IPS-20b (cell line): Measurements from ENCODE around the gene KLHL29.
"Not testable (repeated sequence)": the region's sequence is repeated elsewhere in the genome, so short reads cannot be mapped to it uniquely, and the experiment has no call there.

Experiments
- H3K27ac ChIP-seq: one replicate; pipeline ENCODE4 v1.5.1; 2013; ENCODE audit warnings: low read length
- H3K27me3 ChIP-seq: 2 replicates; pipeline ENCODE4 v1.6.1; 2013; ENCODE audit warnings: mild to moderate bottlenecking, low read length, inconsistent platforms; ENCODE audit not compliant: insufficient read depth
- H3K36me3 ChIP-seq: 2 replicates; pipeline ENCODE4 v1.6.1; 2013; ENCODE audit warnings: low read depth, mild to moderate bottlenecking, inconsistent platforms, low read length, moderate library complexity; ENCODE audit not compliant: insufficient read depth
- H3K4me1 ChIP-seq: 2 replicates; pipeline ENCODE4 v1.6.1; 2013; ENCODE audit warnings: mild to moderate bottlenecking, control low read depth, inconsistent platforms, low read length, moderate library complexity; ENCODE audit not compliant: insufficient read depth
- H3K4me3 ChIP-seq: 2 replicates; pipeline ENCODE4 v1.5.1; 2013; ENCODE audit warnings: mild to moderate bottlenecking, low read length, inconsistent platforms
- H3K9ac ChIP-seq: 2 replicates; pipeline ENCODE4 v1.6.1; 2013; ENCODE audit warnings: low read depth, mild to moderate bottlenecking, inconsistent platforms, low read length, moderate library complexity
- H3K9me3 ChIP-seq: 2 replicates; pipeline ENCODE4 v1.6.1; 2013; ENCODE audit warnings: mild to moderate bottlenecking, low read depth, low read length, inconsistent platforms; ENCODE audit not compliant: insufficient read depth

KLHL29 gene

GRCh38 chr2:23718931-23719700 is 334.1 kb downstream of the KLHL29 start:
- H3K27me3 ChIP-seq: no peaks in the 10 kb centered on the region
- H3K27ac ChIP-seq: no peak overlapping the region
- H3K36me3 ChIP-seq: no peaks in the 10 kb centered on the region
- no peak overlapping the region for H3K4me3 ChIP-seq
- H3K9me3 ChIP-seq: no peaks in the 10 kb centered on the region; the same call in 1 of the 2 replicates
- no peak overlapping the region for H3K9ac ChIP-seq
- no peaks in the 10 kb centered on the region for H3K4me1 ChIP-seq

GRCh38 chr2:23719716-23720115 is 334.7 kb downstream of the KLHL29 start:
- Histone ChIP-seq H3K9me3 (no peaks in the 10 kb centered on the region; the same call in 1 of the 2 replicates), H3K9ac (no peak overlapping the region), H3K4me3 (no peak overlapping the region), H3K4me1 (no peaks in the 10 kb centered on the region), H3K27me3 (no peaks in the 10 kb centered on the region), H3K36me3 (no peaks in the 10 kb centered on the region), H3K27ac (no peak overlapping the region)

- Histone ChIP-seq H3K4me1 (no peaks in the 10 kb centered on the region), H3K9ac (no peak overlapping the region), H3K4me3 (no peak overlapping the region), H3K9me3 (no peaks in the 10 kb centered on the region; the same call in 1 of the 2 replicates), H3K27ac (no peak overlapping the region), H3K36me3 (no peaks in the 10 kb centered on the region), H3K27me3 (no peaks in the 10 kb centered on the region)
These were observed 335.9 kb downstream of the KLHL29 start for GRCh38 chr2:23720705-23721453.

- no peaks in the 10 kb centered on the region for H3K36me3 ChIP-seq
- no peak overlapping the region for H3K27ac ChIP-seq
- H3K9me3 ChIP-seq: no peaks in the 10 kb centered on the region; the same call in 1 of the 2 replicates
- no peak overlapping the region for H3K9ac ChIP-seq
- no peaks in the 10 kb centered on the region for H3K4me1 ChIP-seq
- no peaks in the 10 kb centered on the region for H3K27me3 ChIP-seq
- no peak overlapping the region for H3K4me3 ChIP-seq
These were observed 336.5 kb downstream of the KLHL29 start for GRCh38 chr2:23721454-23721826.

- Histone ChIP-seq H3K9ac (no peak overlapping the region), H3K9me3 (no peaks in the 10 kb centered on the region; the same call in 1 of the 2 replicates), H3K4me1 (no peaks in the 10 kb centered on the region), H3K36me3 (no peaks in the 10 kb centered on the region), H3K27me3 (no peaks in the 10 kb centered on the region), H3K27ac (no peak overlapping the region), H3K4me3 (no peak overlapping the region)
These were observed 337.3 kb downstream of the KLHL29 start for GRCh38 chr2:23722255-23722654.

GRCh38 chr2:23723029-23723428 is 338.1 kb downstream of the KLHL29 start:
- not testable (repeated sequence) for H3K36me3 ChIP-seq, H3K9ac ChIP-seq, H3K4me3 ChIP-seq, H3K4me1 ChIP-seq, H3K9me3 ChIP-seq, H3K27ac ChIP-seq, H3K27me3 ChIP-seq

GRCh38 chr2:23734416-23734815 is 349.4 kb downstream of the KLHL29 start:
- Histone ChIP-seq H3K27ac (no peak overlapping the region), H3K4me3 (no peak overlapping the region), H3K4me1 (no peaks in the 10 kb centered on the region), H3K9me3 (no peaks in the 10 kb centered on the region; the same call in 1 of the 2 replicates), H3K36me3 (no peaks in the 10 kb centered on the region), H3K9ac (no peak overlapping the region), H3K27me3 (no peaks in the 10 kb centered on the region)

- not testable (repeated sequence) for H3K36me3 ChIP-seq, H3K9me3 ChIP-seq, H3K4me1 ChIP-seq, H3K4me3 ChIP-seq, H3K27ac ChIP-seq, H3K9ac ChIP-seq, H3K27me3 ChIP-seq
These were observed 351.8 kb downstream of the KLHL29 start for GRCh38 chr2:23736783-23737182.

GRCh38 chr2:23745068-23745725 is 360.2 kb downstream of the KLHL29 start:
- no peaks in the 10 kb centered on the region for H3K27me3 ChIP-seq
- no peak overlapping the region for H3K27ac ChIP-seq
- H3K9me3 ChIP-seq: no peaks in the 10 kb centered on the region
- H3K4me3 ChIP-seq: no peak overlapping the region
- no peak overlapping the region for H3K9ac ChIP-seq
- H3K4me1 ChIP-seq: peaks cover 3% of the 10 kb centered on the region; the same call in 1 of the 2 replicates
- H3K36me3 ChIP-seq: no peaks in the 10 kb centered on the region

GRCh38 chr2:23745726-23746105 is 360.7 kb downstream of the KLHL29 start:
- Histone ChIP-seq H3K9me3 (no peaks in the 10 kb centered on the region), H3K4me3 (no peak overlapping the region), H3K27ac (no peak overlapping the region), H3K4me1 (peaks cover 3% of the 10 kb centered on the region), H3K27me3 (no peaks in the 10 kb centered on the region), H3K36me3 (no peaks in the 10 kb centered on the region), H3K9ac (no peak overlapping the region)

- Histone ChIP-seq H3K9ac (no peak overlapping the region), H3K27me3 (no peaks in the 10 kb centered on the region), H3K4me1 (peaks cover 9% of the 10 kb centered on the region), H3K4me3 (no peak overlapping the region), H3K27ac (no peak overlapping the region), H3K36me3 (no peaks in the 10 kb centered on the region), H3K9me3 (no peaks in the 10 kb centered on the region)
These were observed 361.3 kb downstream of the KLHL29 start for GRCh38 chr2:23746141-23746863.
